Measurements from ENCODE around the gene GLIPR2.

GLIPR2 gene

DNA sequence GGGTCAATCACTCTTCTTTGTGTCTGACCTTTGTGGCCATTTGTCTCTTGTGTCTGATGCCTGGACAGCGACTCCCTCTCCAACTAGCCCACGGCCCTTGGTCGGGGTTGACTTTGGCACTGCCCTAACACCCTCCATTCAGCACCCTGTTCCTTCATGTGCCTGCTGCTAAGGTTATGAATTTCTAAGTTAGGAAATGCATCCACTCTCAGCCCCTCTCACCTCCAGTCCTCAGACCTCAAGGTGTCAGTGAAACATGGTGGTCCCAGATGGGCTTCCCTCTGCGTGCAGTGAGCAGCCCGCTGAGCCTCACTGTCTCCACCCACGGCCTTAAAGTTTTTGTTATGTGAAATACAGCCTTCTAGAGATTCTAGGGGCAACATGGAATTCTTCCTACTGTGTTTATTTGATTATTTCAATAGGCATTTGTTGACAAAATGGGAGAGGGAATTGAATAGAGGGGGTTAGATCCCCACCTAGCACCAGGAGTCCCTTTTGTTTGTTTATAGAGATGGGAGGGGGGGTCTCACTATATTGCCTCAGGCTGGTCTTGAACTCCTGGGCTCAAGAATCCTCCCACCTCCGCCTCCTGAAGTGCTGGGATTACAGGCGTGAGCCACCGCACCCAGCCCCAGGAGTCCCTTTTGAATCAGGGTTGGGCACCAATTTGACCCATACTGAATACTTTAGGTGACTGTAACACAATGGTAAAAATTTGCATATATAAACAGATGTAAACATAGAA, 1.6 kb upstream of the GLIPR2 start:
- TF ChIP-seq, protein P1, sequence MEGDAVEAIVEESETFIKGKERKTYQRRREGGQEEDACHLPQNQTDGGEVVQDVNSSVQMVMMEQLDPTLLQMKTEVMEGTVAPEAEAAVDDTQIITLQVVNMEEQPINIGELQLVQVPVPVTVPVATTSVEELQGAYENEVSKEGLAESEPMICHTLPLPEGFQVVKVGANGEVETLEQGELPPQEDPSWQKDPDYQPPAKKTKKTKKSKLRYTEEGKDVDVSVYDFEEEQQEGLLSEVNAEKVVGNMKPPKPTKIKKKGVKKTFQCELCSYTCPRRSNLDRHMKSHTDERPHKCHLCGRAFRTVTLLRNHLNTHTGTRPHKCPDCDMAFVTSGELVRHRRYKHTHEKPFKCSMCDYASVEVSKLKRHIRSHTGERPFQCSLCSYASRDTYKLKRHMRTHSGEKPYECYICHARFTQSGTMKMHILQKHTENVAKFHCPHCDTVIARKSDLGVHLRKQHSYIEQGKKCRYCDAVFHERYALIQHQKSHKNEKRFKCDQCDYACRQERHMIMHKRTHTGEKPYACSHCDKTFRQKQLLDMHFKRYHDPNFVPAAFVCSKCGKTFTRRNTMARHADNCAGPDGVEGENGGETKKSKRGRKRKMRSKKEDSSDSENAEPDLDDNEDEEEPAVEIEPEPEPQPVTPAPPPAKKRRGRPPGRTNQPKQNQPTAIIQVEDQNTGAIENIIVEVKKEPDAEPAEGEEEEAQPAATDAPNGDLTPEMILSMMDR (IDR thresholded peaks at IDR 0.05; ENCODE audit: low read depth, low read length): no peak
- TF ChIP-seq, protein P2, sequence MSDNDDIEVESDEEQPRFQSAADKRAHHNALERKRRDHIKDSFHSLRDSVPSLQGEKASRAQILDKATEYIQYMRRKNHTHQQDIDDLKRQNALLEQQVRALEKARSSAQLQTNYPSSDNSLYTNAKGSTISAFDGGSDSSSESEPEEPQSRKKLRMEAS (IDR thresholded peaks at IDR 0.05; ENCODE audit: low read depth, low read length): no peak
- TF ChIP-seq MYC (IDR thresholded peaks at IDR 0.05; ENCODE audit: low read depth, low read length): no peak
- no peak for TF ChIP-seq POLR2A (IDR thresholded peaks at IDR 0.05; ENCODE audit: extremely low read depth, insufficient read length)
- H3K4me3 ChIP-seq (ENCODE audit: low read depth, low read length): no peak overlapping the region
- no peak for DNase-seq (ENCODE audit: low read depth)

DNA sequence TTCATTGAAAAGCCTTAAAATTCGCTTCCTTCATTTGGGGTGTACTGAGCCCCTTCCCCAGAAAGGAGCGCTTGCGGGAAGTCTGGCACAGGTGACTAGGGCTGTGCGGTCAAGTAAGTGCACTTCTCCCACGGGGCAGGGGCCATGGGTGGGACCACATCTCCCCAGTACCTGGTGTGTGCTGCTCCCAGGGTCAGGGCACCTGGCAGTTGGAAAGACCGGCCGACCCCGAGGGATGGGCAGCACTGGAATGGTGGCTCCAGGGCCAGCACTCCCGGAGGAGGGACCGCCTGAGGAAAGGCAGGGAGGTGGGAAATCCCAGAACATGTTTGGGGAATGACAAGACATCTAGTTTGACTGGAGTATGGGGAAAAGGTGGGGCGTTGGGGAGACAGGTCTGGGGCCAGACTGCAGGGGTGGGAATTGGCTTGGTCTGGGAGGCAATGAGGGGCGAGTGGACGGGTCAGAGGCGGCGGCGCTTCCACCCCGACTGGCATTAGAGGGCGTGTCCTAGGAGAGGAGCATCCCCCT, 727 bp upstream of the GLIPR2 start:
- no peak for DNase-seq (ENCODE audit: low read depth)
- no peak for TF ChIP-seq MYC (IDR thresholded peaks at IDR 0.05; ENCODE audit: low read depth, low read length)
- TF ChIP-seq POLR2A (IDR thresholded peaks at IDR 0.05; ENCODE audit: extremely low read depth, insufficient read length): no peak
- TF ChIP-seq, protein P1 (IDR thresholded peaks at IDR 0.05; ENCODE audit: low read depth, low read length): no peak
- TF ChIP-seq, protein P2 (IDR thresholded peaks at IDR 0.05; ENCODE audit: low read depth, low read length): no peak
- H3K4me3 ChIP-seq (ENCODE audit: low read depth, low read length): no peak overlapping the region

DNA sequence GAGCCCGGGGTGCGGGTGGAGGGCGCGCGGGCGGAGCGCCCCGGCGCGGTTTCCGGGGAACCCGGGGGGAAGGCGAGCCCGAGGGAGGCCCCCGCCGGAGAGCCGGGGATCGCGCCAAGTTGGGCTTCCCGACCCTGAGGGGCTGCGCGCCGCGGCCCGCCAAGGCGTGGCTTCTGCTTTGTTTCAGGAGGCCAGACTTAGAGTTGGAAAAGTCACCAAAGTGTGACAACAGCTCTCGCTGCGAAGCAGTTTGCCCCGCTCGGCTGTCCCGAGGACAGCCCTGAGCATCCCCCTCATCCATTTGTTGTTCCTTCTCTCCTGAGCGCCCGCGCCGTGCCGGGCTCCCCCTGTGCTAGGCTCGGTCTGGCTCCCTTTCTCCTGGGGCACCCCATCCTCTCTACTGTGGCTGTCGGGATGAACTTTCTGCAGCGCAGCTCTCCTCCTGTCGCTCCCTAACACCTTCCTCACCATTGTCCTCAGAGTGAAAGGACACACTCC, 410 bp downstream of the GLIPR2 start:
- TF ChIP-seq, protein P2 (IDR thresholded peaks at IDR 0.05; ENCODE audit: low read depth, low read length): no peak
- TF ChIP-seq MYC (IDR thresholded peaks at IDR 0.05; ENCODE audit: low read depth, low read length) (no peak), POLR2A (IDR thresholded peaks at IDR 0.05; ENCODE audit: extremely low read depth, insufficient read length) (no peak)
- TF ChIP-seq, protein P1 (IDR thresholded peaks at IDR 0.05; ENCODE audit: low read depth, low read length): no peak
- DNase-seq (ENCODE audit: low read depth): peak; percentile 27
- peak overlapping the region; percentile 49 for H3K4me3 ChIP-seq (ENCODE audit: low read depth, low read length)

DNA sequence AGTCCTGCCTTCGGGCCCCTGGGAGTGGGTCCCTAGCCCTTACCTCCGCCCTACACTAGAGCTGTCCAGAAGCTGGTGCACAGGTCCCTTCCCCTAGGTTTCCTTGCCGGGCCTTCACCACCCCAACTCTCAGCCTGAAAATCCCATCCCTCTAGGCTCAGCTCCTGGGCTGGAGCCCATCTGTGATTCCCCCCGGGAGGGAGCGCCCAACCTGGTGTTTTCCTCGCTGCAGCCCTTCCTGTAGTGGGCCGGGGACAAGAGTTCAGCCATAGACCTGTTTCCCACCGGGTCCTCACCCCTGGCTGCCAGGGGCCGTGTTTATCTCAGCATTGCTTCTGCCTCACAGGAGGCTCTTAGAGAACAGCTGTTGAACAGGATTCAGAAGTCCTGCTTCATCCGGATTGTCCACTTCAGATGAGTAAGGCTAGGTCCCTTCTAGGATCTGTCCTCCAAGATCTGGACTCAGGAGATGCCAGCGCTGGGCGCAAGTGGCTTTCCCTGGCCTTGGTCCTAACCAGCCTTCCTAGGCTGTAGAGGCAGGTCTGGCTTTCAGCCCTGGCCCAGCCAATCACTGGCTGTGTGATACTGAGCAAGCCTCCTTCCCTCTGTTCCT, 965 bp downstream of the GLIPR2 start:
- peak overlapping the region; percentile 49 for H3K4me3 ChIP-seq (ENCODE audit: low read depth, low read length)
- DNase-seq (ENCODE audit: low read depth): no peak
- TF ChIP-seq POLR2A (IDR thresholded peaks at IDR 0.05; ENCODE audit: extremely low read depth, insufficient read length): no peak
- TF ChIP-seq MYC (IDR thresholded peaks at IDR 0.05; ENCODE audit: low read depth, low read length): no peak
- TF ChIP-seq, protein P2 (IDR thresholded peaks at IDR 0.05; ENCODE audit: low read depth, low read length): no peak
- TF ChIP-seq, protein P1 (IDR thresholded peaks at IDR 0.05; ENCODE audit: low read depth, low read length): no peak

DNA sequence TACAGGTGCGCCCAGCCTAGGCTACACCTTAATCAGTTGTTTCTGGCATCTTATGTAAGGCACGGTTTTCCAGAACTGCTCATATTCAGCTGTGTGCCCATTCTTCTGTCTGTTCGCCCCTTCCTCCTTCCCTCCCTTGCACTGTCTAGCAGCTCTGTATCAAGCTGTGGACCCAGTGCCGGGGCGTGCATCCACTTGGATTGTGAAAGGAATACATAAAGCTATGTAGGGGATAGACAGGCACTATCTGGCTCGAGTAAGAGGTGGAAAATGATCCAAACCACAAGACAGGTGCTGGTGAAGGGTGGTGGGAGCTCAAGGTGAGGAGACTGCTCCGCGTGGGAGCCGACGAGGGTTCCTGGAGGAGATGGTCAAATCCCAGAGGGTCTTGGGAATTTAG, 2.0 kb downstream of the GLIPR2 start:
- H3K4me3 ChIP-seq (ENCODE audit: low read depth, low read length): no peak overlapping the region
- DNase-seq (ENCODE audit: low read depth): no peak
- TF ChIP-seq POLR2A (IDR thresholded peaks at IDR 0.05; ENCODE audit: extremely low read depth, insufficient read length) (no peak), MYC (IDR thresholded peaks at IDR 0.05; ENCODE audit: low read depth, low read length) (no peak)
- TF ChIP-seq, protein P2 (IDR thresholded peaks at IDR 0.05; ENCODE audit: low read depth, low read length): no peak
- TF ChIP-seq, protein P1 (IDR thresholded peaks at IDR 0.05; ENCODE audit: low read depth, low read length): no peak
